OCI-LY3 (cell line): ENCODE data around the gene MAD1L1.

Source experiments
- H2AFZ ChIP-seq: fragments of 200-600, 300-600 bp; shearing (Covaris generic); 2 replicates; pipeline ENCODE4 v1.6.0; 2014; ENCODE audit warnings: antibody characterized with exemption, low read depth, low read length
- H3K27ac ChIP-seq: fragments of 200-600, 300-600 bp; sonication (generic); 2 replicates; pipeline ENCODE4 v1.5.1; 2014; ENCODE audit warnings: mild to moderate bottlenecking, low read length, moderate library complexity, mixed read lengths
- H3K27me3 ChIP-seq: fragments of 200-600, 300-600 bp; sonication (generic); 2 replicates; pipeline ENCODE4 v1.6.1; 2014; ENCODE audit warnings: low read depth, low read length, mixed read lengths
- H3K36me3 ChIP-seq: fragments of 200-600, 300-600 bp; sonication (generic); replicated peaks from 2 replicates; pipeline ENCODE3; 2014; ENCODE audit warnings: low read depth, low read length, mixed read lengths
- H3K4me1 ChIP-seq: fragments of 300-600, 200-600 bp; sonication (generic); 2 replicates; pipeline ENCODE4 v1.6.1; 2014; ENCODE audit warnings: low read length, mixed read lengths
- H3K4me2 ChIP-seq: fragments of 200-600, 300-600 bp; sonication (generic); 2 replicates; pipeline ENCODE4 v1.6.1; 2014; ENCODE audit warnings: low read length, mixed read lengths
- H3K4me3 ChIP-seq: fragments of 300-600, 200-600 bp; sonication (generic); 2 replicates; pipeline ENCODE4 v1.5.1; 2014; ENCODE audit warnings: antibody characterized with exemption, mild to moderate bottlenecking, low read length, moderate library complexity
- H3K79me2 ChIP-seq: fragments of 300-600, 200-600 bp; shearing (Covaris generic); 2 replicates; pipeline ENCODE4 v1.6.1; 2014; ENCODE audit warnings: mild to moderate bottlenecking, low read length, mixed read lengths
- H3K9ac ChIP-seq: fragments of 300-600, 200-600 bp; shearing (Covaris generic); 2 replicates; pipeline ENCODE4 v1.6.0; 2014; ENCODE audit warnings: mild to moderate bottlenecking, low read length, moderate library complexity
- H3K9me3 ChIP-seq: fragments of 200-600, 300-600 bp; shearing (Covaris generic); 2 replicates; pipeline ENCODE4 v1.6.1; 2014; ENCODE audit warnings: low read length, mixed read lengths; ENCODE audit not compliant: insufficient read depth
- H4K20me1 ChIP-seq: fragments of 200-600, 300-600 bp; sonication (generic); 2 replicates; pipeline ENCODE4 v1.6.1; 2016; ENCODE audit warnings: low read length, mixed read lengths; ENCODE audit not compliant: insufficient read depth
- EZH2phosphoT487 ChIP-seq: fragments of 200-600 bp; shearing (Covaris generic); IDR thresholded peaks from 2 replicates; pipeline ENCODE4 v1.6.1; 2018; ENCODE audit warnings: antibody characterized with exemption, mixed run types, low read depth
- TF ChIP-seq, protein P1 (sequence below): fragments of 200-600, 300-600 bp; sonication (generic); IDR thresholded peaks from 2 replicates; pipeline ENCODE4 v1.5.1; 2014; ENCODE audit warnings: antibody characterized with exemption, low read length, low read depth

The MAD1L1 gene

DNA sequence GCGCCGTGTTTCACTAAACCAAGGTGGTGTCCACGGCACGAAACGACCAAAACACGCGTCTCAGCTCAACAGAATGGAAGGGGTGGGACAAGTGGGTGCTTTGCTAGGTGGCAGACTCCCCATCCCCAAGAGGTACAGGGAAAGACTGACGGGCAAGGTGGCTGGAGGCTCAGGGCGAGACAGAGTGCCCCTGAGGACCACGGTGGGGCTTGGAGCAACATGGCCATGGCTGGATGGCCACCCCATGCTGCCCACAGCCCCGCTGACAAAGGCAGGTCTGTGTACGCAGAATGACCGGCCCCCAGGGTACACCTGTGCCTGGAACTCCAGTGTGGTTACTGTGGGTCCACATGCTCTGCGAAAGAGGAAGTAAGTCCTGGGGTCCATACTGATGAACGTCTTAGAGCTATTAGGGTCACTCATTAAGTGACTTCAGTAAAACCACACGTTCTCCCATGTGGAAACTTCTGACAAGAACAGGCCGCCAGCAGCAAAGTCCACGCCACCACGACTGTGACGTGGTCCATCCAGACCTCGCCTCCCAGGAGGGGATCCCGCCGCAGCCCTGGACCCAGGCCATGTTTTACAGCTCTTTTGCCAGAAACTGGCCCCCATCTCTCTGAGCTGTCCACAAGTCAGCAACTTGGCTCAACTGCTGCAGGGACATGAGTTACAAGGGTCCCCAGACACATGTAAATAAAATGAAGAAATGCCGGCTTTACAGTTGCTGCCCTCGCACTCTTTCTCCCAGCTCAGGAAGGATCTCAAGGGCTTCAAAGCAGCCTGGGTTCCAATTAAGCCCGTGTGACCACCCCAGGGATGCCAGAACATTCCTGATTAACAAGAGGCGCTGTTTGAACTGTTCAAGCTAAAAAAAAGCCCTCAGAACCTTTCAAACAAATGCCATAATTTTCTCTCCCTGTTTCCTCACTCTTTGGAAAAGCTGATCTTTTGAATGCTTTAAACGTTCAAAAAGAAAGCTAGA, 66.8 kb downstream of the MAD1L1 start:
- Histone ChIP-seq H3K9ac (no peak overlapping the region), H3K27me3 (no peaks in the 10 kb centered on the region), H3K36me3 (no peaks in the 10 kb centered on the region), H3K79me2 (no peaks in the 10 kb centered on the region), H2AFZ (no peak overlapping the region), H3K27ac (no peak overlapping the region), H4K20me1 (no peaks in the 10 kb centered on the region), H3K4me2 (no peak overlapping the region), H3K4me1 (peaks cover 4% of the 10 kb centered on the region; the same call in 1 of the 2 replicates), H3K9me3 (no peaks in the 10 kb centered on the region), H3K4me3 (no peak overlapping the region)
- no peak for TF ChIP-seq EZH2phosphoT487
- TF ChIP-seq, protein P1, sequence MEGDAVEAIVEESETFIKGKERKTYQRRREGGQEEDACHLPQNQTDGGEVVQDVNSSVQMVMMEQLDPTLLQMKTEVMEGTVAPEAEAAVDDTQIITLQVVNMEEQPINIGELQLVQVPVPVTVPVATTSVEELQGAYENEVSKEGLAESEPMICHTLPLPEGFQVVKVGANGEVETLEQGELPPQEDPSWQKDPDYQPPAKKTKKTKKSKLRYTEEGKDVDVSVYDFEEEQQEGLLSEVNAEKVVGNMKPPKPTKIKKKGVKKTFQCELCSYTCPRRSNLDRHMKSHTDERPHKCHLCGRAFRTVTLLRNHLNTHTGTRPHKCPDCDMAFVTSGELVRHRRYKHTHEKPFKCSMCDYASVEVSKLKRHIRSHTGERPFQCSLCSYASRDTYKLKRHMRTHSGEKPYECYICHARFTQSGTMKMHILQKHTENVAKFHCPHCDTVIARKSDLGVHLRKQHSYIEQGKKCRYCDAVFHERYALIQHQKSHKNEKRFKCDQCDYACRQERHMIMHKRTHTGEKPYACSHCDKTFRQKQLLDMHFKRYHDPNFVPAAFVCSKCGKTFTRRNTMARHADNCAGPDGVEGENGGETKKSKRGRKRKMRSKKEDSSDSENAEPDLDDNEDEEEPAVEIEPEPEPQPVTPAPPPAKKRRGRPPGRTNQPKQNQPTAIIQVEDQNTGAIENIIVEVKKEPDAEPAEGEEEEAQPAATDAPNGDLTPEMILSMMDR = no peak

DNA sequence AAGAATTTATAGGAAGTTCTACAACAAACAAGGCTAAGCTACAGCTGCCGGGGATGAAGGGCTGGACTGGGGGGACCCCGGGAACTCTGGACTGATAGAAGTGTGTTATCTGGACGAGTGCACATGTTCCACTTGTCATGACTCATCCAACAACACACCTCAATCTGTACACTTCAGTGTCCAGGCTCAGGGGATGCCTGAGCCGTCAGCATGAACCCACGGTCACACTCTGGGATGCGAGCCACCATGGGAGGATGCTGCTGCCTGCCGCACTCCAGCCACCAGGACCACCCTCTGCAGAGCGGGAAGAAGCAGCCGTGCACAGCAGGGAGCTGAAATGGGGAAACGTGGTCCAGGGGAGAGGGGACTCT, 67.5 kb downstream of the MAD1L1 start:
- Histone ChIP-seq H3K79me2 (no peaks in the 10 kb centered on the region), H3K36me3 (no peaks in the 10 kb centered on the region), H3K4me2 (no peak overlapping the region), H3K9me3 (no peaks in the 10 kb centered on the region), H4K20me1 (no peaks in the 10 kb centered on the region), H3K27me3 (no peaks in the 10 kb centered on the region), H3K9ac (no peak overlapping the region), H3K4me1 (peaks cover 4% of the 10 kb centered on the region; the same call in 1 of the 2 replicates), H3K4me3 (no peak overlapping the region), H2AFZ (no peak overlapping the region), H3K27ac (no peak overlapping the region)
- TF ChIP-seq, protein P1 = no peak
- TF ChIP-seq EZH2phosphoT487 = no peak

DNA sequence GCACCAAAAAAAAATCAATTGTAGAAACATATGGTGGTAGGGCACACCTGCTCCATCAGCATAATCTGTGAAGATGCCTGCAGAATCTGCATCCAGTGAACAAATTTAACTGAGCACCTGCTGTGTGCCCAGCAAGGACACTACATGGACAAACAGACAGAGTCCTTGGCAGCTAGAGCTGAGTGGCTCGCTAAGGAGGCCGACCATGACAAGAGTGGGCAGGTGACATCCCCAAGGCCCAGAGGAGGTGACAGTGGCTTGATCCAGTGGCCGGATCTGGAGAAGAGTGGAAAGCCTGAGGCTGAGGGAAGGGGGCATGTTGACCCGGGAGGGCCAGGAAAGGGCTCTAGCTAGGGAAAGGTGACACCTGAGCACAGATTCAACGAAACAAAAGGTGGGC, 68.1 kb downstream of the MAD1L1 start:
- H3K9me3 ChIP-seq = no peaks in the 10 kb centered on the region
- no peaks in the 10 kb centered on the region for H4K20me1 ChIP-seq
- no peak overlapping the region for H3K4me2 ChIP-seq
- no peaks in the 10 kb centered on the region for H3K79me2 ChIP-seq
- no peaks in the 10 kb centered on the region for H3K36me3 ChIP-seq
- no peak overlapping the region for H3K27ac ChIP-seq
- no peaks in the 10 kb centered on the region for H3K27me3 ChIP-seq
- peaks cover 4% of the 10 kb centered on the region; the same call in 1 of the 2 replicates for H3K4me1 ChIP-seq
- TF ChIP-seq EZH2phosphoT487 = no peak
- TF ChIP-seq, protein P1 = no peak
- no peak overlapping the region for H3K4me3 ChIP-seq
- H2AFZ ChIP-seq = no peak overlapping the region
- no peak overlapping the region for H3K9ac ChIP-seq

DNA sequence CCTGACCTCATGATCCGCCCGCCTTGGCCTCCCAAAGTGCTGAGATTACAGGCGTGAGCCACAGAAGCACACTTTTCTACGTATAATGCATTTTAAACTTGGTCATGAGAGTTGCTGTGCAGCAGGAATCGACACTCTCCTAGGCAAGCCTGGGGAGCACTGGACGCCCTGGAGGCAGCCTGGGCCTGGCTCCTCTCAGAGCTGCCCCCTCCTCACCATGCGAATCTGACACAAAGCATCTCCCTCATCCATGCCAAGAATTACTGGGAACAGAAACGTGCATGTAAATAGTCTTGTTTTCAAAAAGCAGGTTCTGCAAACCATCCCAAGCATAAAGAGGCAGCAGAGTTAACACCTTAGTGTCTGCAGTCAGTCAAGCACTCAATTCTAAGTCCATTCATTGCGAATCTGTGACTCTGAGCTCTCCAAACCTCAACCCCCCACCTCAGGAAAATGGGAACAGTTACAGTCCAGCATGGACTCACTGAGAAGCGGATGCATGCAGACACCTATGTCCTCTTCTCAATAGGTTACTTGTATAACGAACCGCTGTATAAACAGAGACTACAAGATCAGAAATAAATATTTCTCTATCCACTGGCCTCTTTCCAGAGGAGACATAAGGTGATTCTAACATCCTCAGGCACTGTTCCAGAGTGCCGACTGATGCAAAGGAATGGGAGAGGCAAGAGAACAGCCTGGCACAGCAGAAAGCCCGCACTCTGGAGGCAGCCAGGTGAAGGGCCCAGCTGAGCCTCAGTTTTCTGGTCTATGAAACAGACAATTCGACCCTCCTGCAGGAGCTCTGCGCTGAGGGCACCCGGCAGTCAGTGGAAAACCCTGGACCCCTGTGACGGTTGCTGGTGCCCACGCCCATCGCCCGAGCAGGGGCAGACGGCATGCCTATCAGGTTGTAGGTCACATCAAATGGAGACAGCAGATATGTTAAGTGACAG, 68.9 kb downstream of the MAD1L1 start:
- no peak overlapping the region for H2AFZ ChIP-seq
- H3K27ac ChIP-seq = no peak overlapping the region
- no peaks in the 10 kb centered on the region for H3K79me2 ChIP-seq
- no peaks in the 10 kb centered on the region for H3K9me3 ChIP-seq
- no peaks in the 10 kb centered on the region for H4K20me1 ChIP-seq
- H3K4me3 ChIP-seq = no peak overlapping the region
- no peak for TF ChIP-seq EZH2phosphoT487
- TF ChIP-seq, protein P1 = no peak
- H3K9ac ChIP-seq = no peak overlapping the region
- no peaks in the 10 kb centered on the region for H3K27me3 ChIP-seq
- no peaks in the 10 kb centered on the region for H3K36me3 ChIP-seq
- H3K4me1 ChIP-seq = peaks cover 4% of the 10 kb centered on the region; the same call in 1 of the 2 replicates
- no peak overlapping the region for H3K4me2 ChIP-seq
